ENCODE measurements around the gene RTN4R.
"Not testable (repeated sequence)": the region's sequence is repeated elsewhere in the genome, so short reads cannot be mapped to it uniquely, and the experiment has no call there.

Gene RTN4R

DNA sequence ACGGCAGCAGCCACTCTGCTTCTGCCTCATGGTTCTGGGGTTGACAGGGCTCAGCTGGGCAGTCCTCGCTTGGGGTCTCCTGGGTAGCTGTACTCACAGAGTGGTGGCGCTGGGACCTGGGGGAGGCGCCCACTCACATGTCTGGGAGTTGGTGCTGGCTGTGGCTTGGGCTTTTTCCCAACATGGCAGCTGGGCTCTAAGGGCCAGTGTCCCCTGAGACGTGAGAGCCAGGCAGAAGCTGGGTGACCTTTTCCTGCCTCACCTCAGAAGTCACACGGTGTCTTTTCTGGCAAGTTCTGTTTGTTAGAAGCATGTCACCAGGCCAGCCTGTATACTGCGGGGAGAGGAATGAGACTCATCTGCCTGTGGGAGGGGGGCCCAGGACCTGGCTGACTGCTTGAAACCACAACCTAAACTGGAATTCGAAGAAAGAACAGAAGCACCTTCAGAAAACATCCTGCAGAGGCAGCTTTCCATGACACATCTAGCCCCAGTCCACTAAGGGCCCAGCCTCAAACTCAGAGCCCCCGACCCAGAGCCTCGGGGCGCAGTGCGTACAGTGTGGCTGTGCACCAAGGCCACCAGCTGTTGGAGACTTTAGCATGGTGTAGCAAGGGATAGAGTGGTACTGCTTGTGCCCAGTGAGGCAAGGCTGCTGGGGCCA, 37.2 kb upstream of the RTN4R start:
- not testable (repeated sequence) for DNase-seq

DNA sequence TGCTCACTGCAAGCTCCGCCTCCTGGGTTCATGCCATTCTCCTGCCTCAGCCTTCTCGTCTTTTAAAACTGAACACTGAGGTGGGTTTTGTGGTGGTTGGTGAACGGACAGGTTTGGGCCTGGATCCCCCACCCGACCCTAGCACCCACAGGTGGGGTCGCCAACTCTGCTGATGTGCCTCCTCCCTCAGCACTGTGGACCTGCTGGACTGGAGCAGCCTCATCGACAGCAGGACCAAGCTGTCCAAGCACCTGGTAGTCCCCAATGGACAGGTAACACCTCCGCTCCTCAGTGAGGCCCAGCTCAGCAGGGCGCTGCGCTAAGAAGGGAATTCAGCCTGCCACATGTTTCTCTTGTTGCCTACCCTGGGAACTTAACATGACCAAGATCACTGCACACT, 36.5 kb upstream of the RTN4R start:
- no peak for DNase-seq

DNA sequence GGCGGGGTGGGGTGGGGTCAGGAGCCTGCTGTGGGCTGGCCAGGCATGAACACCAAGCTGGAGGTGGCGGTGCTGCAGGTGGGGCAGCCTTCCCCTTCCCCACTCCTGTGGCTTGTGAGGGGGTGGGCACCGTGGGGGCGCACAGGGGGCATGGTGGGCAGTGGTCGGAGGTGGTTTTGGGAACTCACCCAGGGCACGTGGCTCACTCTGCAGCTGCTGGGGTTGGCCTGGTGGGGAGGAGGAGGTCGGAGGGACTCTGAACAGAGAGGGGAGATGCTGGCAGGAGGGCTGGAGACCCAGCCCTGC, 35.1 kb upstream of the RTN4R start:
- DNase-seq = not testable (repeated sequence)

DNA sequence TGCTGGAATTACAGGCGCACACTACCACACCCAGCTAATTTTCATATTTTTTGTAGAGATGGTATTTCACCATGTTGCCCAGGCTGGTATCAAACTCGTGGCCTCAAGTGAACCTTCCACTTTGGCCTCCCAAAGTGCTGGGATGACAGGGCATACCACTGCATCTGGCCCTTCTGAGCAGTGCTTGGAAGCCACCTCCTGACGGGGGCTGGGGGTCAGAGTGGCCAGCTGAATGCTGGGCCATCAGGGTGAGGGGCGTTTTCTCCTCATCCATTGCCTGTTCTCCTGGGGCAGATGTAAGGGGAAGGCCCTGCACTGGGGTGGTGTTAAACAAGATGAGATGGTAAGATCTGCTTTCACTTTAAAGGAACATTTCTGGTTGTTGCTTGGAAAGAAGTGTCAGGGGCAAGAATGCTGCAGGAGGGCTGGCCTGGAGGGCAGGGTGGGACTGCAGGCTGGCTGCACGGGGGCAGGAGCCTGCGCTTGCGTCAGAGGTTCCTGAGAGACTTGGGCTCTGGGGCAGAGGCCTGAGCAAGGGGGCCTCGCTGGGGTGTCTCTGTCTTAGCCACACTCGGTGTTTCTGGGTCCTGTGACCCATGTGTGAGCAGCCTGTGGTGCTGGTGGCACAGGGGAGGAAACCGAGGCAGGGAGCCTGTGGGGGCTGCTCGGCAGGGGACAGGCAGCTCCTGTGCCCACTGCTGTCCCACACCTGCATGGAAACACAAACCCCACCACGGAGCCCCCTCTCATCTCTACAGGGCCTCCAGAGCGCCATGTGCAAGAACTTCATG, 34.5 kb upstream of the RTN4R start:
- DNase-seq = no peak

DNA sequence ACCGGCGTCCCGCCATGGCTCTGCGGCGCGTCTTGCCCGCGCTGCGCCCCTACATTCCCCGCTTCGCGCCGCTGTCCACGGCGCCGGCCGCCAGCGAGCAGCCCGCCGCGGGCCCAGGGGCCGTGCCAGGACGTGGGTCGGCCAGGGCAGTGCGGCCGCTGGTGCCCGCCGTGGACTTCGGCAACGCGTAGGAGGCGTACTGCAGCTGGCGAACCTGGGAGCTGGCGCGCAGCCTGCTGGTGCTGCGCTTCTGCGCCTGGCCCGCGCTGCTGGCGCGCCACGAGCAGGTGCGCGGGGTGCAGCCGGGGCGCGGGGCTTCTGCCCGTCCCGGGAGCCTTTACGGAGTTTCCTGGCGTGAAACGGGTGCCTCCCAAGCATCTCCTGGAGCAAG, 31.6 kb upstream of the RTN4R start:
- DNase-seq = no peak

DNA sequence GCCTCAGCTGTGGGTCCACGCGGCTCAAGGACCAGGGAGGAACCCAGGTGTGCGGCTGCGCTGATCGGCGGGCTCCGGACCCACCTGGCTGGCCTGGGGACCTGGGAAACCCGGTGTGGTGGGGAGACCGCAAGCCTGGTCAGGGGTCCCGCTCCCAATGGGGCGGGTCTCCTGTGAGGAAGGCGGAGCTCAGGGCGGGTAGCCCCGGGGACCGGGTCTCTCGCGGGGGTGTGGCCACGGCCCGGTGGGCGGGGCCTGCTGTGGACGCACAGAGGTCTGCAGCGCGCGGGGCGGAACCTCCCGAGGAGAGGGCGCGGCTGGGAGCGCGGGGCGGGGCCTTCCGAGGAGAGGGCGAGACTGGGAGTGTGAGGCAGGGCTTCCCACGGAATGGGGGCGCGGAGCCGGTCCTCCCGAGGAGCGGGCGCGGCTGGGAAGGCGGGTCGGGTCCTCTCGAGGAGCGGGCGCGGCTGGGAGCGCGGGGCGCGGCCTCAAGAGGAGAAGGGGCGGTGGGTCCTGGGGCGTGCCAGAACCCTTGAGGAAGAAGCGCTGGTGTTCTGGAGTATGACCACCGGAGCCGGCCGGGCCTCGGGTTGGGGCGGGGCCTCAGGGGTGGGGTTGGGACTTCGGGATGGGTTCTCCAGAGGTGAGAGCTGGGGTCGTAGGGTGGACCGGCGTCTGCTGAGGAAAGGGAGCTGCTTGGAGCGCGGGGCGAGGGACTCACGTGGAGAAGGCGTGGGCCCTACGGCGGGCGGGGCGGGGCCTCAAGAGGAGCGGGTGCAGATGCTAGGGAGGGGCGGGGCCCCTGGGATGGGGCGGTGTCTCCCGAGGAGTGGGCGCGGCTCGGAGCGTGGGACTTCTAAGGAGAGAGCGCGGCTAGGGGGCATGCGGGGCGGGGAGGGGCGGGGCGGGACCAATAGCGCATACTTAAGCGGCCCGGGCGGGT, 31.0 kb upstream of the RTN4R start:
- no peak for DNase-seq

DNA sequence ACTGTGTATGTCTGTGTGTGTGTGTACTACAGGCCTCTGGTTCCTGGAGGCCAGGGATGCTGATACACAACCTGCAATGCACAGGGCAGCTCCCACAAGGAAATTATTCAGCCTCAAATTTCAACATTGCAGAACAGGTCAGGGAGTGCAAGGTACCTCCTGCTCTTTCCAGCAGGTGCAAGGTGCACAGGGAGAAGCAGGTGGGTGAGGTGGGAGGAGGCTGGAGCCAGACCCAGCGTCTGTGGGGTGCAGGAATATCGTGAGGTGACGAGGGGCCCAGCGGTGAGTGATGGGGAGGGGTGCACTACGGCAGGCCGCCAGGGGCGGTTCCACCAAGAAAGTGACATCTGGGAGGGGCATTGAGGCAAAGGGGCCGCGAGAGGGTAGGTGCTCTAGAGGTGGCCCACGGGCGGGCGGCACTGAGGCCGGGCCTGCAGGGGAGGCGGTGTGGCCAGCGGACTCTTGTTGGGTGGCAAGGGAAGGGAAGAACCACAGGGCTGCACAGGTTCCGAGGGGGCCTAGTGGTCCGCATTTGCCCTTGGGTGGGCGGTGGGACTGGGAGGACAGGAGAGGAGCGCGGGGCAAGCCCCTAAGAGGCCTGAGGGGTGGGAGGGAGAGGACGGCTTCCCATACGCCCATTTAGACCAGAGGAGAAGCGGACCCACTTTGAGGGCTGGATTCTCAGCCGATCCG, 30.1 kb upstream of the RTN4R start:
- DNase-seq = no peak

DNA sequence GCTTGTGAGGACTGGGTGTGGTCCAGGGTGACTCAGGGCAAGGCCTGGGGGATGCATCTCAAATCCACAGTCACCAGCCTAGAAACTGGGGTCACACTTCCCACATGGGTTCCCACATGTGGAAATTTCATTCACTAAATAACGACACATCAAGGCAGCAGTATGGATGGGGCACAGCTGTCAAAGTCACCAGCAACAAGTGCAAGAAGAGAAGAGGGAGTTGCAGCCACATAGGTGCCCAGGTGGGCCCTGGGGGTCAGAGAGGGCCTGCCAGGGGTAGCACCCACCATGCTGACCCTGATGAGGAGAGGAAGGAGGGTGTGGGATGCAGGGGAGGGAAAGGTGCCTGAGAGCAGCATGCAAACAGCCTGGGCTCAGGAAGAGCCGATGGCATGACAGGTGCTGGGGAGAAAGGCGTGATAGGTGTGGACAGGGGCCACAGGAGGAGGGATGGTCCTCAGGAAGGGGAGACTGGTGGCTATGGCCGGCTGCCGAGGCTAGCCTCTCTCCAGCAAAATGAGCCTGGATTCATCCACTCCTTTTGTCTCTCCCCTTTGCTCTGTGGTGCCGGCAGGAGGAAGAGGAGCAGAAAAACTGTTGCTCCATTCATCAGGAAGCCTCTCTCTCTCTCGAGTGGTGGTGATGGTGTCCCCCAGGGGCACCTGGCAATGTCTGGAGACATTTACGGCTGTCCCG, 29.4 kb upstream of the RTN4R start:
- no peak for DNase-seq

DNA sequence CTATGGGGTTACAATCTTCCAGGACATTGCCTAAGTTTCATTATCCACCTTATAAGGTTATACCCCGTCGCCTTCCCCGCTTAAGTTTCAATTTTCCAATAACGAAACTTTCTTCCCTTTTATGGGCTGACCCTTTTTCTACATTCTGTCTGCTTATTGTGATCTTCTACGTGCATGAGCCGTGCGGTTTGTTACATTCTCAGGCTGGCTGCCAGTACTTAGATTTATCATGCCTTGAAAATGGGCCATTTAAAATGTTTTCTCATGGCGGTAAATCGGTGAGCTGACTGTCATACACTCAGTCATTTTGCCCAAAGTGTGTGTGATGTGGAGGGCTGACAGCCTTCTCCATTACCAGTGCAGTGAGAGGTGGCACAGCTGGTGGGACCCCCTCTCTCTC, 28.5 kb upstream of the RTN4R start:
- no peak for DNase-seq

DNA sequence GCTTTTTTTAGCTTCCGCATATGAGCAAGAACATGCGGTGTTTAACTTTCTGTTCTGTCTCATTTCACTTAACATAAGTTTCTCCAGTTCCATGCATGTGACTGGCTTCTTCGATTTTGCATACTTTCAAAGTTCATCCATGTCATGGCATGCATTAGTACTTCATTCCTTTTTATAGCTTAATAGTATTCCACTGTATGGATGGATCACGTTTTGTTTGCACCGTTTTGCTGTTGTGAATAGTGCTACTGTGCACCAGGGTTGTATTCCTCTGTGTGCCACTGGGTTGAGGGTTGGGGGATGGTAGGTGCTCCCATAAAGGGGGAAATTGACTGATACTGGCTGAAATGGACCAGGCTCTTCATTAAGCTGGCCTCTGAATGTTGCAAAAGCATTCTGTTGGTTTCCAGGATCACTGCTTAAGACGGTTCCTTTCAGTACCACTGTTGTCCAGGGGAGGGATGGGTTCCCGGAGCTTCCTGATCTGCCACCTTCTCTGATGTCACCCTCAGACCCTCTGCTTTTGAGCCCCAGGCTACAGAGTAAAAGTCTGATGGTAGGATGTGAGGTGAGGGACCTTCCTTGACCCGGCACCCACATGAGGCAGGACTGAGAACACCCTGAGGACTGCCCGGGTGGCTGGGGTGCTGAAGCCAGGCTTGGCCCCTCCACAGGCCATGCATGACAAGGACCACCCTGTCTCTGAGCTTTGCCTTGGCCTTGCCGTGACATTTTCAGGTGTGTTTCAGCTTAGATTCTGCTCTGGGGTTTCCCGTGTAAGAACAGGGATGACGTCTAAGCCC, 27.3 kb upstream of the RTN4R start:
- no peak for DNase-seq

DNA sequence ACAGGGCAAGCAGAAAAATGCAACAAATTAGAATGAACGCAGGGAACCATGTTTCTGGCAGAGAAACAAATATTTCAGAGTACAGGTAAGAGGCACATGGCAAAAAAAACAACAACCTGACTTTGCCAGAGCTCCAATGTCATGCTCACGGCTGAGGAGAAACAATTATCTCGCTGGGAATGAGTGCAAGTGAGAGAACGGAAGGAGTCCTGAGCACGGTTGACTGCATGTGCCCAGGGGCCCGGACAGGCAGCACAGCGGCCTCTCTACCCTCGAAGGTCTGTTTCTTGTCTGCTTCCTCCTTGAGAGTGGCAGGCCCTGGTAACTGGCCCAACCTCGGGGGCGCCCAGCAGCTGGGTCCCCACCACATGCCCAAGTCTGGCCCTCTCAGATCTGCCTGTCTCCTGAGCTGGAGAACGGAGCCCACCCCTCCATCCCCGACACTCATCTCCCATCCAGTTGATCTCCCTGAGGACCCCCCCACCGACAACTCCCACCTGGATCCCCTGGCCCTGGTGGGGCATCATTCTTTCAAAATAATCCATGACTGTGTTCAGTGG, 24.6 kb upstream of the RTN4R start:
- no peak for DNase-seq

DNA sequence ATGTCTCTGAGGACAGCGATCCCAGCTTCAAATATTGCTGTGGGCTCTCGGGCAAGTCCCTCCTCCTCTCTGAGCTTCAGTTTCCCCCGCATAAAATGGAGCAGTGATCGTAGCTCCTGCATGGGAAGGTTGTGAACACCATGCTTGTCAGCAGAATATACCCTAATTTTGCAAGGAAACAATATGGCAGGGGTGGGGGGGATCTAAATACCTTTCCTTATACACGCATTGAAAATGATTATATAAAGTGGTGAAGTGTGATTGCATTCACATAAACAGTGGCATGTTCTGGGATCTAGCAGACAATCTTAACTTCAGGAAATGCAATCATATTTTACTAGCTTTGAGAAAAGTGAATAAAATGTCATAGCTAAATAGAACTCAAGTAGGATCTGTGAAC, 24.0 kb upstream of the RTN4R start:
- DNase-seq = no peak

DNA sequence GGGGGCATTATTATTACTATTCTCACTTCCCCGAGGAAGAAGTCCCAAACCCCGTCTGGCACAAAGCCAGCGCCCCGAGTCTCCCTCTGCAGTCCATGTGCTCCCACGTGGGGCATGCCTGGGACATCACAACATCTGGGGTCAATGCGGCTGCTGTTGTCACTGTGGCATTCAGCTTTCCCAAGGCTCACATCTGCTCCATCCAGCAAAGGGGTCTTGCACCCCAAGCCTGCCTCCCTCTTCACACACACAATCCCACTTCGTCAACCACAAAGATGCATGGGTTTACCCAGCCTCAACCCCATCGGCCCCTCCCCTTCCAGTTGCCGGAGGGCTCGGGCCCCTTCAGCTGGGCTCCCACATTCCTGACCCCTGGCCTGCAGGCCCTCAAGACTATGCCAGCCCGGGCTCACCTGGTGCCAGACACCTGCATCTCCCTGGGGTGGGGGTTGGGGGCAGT, 23.5 kb upstream of the RTN4R start:
- no peak for DNase-seq

DNA sequence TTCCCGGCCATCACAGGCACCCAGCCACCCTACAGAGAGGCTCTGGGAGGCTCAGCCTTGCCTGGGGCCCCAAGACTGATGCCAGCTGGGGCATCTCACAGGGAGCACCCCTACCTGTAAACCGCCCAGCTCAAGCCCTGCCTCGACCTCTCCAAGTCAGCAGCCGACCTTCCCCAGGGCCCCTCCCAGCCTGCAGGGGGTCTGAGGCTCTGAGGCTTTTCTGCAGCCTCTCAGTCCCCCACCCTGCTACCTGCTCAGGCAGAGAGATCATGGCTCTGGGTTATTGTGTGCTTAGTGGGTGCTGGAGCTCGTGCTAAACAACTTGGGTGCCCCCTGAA, 23.1 kb upstream of the RTN4R start:
- DNase-seq = no peak

DNA sequence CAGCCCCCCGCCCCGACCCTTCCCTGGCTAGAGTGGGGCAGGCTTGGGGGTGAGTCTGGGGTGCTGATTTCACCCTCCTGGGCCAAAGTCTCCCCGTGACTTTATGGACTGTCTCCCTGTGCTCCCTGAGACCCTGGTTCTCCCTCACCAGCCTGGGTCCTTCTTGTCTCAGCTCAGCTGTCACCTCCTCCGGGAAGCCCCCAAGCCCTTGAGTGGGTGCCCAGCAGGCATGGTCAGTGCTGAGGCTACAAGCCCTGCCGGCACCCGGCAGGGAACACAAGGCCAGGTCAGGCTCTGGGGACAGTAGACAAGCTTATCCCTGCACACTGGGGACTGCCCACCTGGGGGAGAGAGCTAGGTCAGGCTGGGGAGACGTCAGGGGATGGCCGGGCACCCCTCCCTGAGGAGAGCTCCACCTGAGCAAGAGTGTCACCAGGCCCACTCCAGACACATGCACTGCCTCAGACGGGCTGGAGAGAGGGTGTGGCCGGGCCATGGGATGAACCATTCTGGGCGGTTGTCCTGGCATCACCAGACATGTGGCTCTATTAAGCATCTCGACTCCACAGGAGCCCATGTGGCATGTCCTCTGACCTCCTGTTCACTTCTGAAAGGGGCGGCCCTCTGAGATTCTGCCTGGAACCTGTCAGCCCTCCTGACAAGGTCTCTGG, 22.6 kb upstream of the RTN4R start:
- no peak for DNase-seq

DNA sequence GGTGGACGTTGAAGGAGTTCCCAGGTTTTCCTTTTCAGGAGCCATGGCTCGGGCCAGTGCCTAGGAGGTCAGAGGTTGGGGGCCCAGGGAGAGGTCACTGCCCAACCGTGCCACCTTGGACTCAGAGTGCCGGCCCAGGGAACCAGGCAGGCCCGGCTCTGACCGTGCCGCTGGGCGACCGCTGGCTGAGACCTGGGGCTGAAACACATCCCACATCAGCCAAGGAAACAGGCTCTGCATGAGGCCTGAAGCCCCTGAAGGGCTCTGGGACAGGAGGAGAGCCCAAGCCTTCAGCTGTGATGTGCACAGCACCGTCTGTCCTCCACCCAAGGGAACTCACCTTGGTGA, 21.9 kb upstream of the RTN4R start:
- DNase-seq = no peak

DNA sequence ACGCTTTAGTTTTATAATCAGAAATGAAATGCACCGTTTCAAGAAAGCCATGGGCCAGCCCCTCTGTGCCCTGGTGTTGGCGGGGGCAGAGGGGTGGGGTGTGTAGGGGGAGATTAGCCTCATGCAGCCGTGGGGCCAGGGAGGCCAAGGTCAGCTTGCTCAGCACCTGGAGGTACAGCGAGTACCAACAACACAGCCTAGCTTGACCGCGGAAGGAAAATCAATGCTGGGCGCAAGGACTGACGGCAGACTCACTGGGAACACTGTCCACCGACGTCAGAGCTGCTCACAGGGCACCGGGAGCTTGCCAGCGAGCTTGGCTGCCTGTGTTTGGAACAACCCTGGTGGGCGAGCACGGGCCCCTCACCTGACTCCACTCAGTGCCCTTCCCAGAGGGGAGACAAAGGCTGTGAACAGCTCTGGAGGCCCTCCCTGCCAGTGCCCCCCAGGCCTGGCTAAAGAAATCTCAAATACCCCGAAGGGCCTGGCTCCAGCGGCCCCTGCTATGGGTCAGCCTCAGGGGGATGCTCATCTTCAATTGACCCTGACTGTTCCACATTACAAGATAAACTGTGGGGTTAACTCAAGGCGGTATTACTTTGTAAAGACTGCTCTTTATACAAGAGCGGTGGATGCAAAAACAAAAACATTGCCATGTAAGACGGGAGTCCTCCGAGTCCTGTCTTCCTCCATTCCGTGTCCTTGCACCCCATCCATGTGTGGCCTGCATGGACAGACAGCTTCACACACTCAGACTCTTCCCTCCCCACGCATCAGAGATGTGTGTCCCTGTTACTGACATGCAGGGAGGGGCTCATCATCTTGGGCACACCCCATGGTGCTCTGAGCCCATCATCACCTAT, 21.3 kb upstream of the RTN4R start:
- DNase-seq = not testable (repeated sequence)

DNA sequence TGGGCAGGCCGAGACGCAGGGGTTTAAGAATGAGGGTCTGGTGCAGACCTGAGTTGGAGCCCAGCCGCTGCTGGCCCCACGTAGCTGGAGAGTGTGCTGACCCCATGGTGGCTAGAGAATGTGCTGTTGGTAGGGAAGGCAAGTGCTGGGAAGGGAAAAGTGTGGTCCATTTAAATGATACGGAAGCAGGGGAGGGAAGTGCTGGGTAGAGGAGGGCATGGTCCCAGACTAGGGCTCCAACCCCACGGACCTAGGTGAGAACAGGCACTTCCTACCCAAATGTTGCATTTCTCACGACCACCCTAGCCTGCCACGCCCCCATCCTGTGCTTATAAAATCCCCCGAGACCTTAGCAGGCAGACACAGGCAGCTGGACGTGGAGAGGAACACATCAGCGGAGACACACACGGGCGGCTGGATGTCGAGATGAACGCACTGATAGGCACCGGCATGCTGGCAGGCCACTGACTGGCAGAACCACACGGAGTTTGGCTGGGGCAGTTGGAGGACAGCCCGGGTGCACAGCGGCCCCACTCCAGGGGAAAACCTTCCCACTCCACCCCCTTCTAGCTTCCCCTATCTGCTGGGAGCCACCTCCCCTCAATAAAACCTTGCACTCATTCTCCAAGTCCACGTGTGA, 18.8 kb upstream of the RTN4R start:
- DNase-seq = not testable (repeated sequence)

DNA sequence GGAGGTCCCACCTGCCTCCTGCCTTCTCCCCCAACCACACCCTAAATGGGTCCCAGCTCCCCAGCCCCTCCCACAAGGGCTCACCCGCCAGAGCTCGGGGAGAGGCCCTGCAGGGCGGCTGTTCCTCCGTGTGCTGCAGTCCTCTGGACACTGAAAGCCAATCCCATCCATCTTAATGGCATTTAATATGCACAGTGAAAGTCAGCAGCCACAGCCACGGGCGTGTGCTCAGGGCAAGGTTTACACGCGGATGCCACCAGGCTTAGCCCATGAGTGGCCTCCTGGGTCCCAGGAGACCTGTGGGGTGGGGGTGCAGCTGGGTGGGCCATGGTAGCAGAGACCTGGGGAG, 18.2 kb upstream of the RTN4R start:
- DNase-seq = not testable (repeated sequence)
